NB4 (cell line): ENCODE results near the gene FUS.
"Not testable (repeated sequence)": the region's sequence is repeated elsewhere in the genome, so short reads cannot be mapped to it uniquely, and the experiment has no call there.

Experiments
- DNase-seq: peaks from one replicate; pipeline ENCODE4 v3.0.0; 2010; ENCODE audit warnings: low read depth
- H3K4me3 ChIP-seq: one replicate; pipeline ENCODE4 v1.5.1; 2011; ENCODE audit warnings: mild to moderate bottlenecking, low read depth, low read length, moderate library complexity
- MYC ChIP-seq: IDR thresholded peaks from 2 replicates; pipeline ENCODE4 v1.6.1; 2011; ENCODE audit warnings: low read depth, low read length
- POLR2A ChIP-seq: IDR thresholded peaks from 2 replicates; pipeline ENCODE4 v1.6.1; 2011; ENCODE audit warnings: mild to moderate bottlenecking; ENCODE audit not compliant: insufficient read length; ENCODE audit errors: extremely low read depth
- TF ChIP-seq, protein P1 (sequence below): IDR thresholded peaks from one replicate; pipeline ENCODE4 v1.5.1; 2012; ENCODE audit warnings: low read depth, low read length
- TF ChIP-seq, protein P2 (sequence below): IDR thresholded peaks from 2 replicates; pipeline ENCODE4 v1.6.1; 2011; ENCODE audit warnings: low read depth, low read length

The FUS gene

DNA sequence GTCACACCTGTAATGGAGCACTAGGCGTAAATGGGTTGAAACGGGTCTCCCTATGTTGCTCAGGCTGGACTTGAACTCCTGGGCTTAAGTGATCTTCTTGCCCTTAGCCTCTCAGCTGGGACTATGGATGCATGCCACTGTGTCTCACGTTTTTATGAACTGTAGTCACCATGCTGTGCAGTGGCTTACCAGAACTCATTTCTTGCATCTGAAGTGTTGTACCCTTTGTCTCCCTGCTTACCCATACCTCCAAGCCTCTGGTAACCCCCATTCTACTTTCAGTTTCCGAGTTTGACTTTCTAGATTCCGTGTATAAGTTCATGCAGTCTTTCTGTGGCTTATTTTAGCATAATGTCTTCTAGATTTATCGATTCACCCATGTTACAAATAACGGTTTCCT, 15.0 kb downstream of the FUS start:
- H3K4me3 ChIP-seq, result no peak overlapping the region
- DNase-seq, result no peak
- TF ChIP-seq POLR2A (peak; percentile 16), MYC (no peak)
- TF ChIP-seq, protein P1, sequence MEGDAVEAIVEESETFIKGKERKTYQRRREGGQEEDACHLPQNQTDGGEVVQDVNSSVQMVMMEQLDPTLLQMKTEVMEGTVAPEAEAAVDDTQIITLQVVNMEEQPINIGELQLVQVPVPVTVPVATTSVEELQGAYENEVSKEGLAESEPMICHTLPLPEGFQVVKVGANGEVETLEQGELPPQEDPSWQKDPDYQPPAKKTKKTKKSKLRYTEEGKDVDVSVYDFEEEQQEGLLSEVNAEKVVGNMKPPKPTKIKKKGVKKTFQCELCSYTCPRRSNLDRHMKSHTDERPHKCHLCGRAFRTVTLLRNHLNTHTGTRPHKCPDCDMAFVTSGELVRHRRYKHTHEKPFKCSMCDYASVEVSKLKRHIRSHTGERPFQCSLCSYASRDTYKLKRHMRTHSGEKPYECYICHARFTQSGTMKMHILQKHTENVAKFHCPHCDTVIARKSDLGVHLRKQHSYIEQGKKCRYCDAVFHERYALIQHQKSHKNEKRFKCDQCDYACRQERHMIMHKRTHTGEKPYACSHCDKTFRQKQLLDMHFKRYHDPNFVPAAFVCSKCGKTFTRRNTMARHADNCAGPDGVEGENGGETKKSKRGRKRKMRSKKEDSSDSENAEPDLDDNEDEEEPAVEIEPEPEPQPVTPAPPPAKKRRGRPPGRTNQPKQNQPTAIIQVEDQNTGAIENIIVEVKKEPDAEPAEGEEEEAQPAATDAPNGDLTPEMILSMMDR, result no peak

DNA sequence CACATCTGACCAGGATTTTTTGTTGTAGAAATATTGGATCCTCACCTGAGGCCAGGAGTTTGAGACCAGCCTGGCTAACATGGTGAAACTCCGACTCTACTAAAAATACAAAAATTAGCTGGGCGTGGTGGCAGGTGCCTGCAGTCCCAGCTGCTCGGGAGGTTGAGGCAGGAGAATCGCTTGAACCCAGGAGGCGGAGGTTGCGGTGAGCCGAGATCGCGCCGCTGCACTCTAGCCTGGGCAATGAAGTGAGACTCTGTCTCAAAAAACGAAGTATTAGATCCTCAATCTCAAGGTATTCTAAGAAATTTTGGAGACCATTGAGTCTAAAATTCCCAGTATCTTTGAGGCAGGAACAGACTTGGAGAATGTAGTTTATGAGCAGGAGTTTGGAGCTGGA, 15.9 kb downstream of the FUS start:
- not testable (repeated sequence) for DNase-seq, H3K4me3 ChIP-seq

DNA sequence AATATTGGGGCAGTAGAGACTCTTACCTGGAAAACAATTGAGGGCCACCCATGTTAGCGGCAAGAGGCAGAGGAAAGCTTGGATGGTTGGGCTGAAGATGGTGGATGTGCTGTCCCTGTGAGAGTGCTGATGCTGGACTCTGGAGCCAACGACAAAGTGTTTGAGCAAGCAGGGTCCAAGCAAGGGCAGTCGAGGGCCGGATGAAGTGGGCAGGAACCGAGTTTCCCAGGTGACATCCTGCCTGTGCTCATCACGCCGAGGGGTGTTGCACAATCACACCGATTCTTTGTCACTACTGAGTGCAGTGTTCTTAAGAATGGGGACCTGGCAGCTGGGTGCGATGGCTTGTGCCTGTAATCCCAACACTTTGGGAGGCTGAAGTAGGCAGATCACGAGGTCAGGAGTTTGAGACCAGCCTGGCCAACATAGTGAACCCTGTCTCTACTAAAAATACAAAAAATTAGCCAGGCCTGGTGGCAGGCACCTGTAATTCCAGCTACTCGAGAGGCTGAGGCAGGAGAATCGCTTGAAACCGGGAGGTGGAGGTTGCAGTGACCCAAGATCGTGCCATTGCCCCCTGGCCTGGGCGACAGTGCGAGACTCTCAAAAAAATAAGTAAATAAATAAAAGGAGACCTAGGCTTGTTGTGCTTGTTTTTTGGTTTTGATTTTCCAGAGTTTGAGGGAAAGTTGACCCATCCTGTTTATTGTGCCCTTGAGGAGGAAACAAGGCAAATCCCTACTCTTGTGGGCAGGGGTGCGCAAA, 16.6 kb downstream of the FUS start:
- TF ChIP-seq, protein P1, result no peak
- TF ChIP-seq POLR2A (no peak), MYC (no peak)
- TF ChIP-seq, protein P2, sequence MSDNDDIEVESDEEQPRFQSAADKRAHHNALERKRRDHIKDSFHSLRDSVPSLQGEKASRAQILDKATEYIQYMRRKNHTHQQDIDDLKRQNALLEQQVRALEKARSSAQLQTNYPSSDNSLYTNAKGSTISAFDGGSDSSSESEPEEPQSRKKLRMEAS, result no peak
- DNase-seq, result peak; percentile 58
- no peak overlapping the region for H3K4me3 ChIP-seq

DNA sequence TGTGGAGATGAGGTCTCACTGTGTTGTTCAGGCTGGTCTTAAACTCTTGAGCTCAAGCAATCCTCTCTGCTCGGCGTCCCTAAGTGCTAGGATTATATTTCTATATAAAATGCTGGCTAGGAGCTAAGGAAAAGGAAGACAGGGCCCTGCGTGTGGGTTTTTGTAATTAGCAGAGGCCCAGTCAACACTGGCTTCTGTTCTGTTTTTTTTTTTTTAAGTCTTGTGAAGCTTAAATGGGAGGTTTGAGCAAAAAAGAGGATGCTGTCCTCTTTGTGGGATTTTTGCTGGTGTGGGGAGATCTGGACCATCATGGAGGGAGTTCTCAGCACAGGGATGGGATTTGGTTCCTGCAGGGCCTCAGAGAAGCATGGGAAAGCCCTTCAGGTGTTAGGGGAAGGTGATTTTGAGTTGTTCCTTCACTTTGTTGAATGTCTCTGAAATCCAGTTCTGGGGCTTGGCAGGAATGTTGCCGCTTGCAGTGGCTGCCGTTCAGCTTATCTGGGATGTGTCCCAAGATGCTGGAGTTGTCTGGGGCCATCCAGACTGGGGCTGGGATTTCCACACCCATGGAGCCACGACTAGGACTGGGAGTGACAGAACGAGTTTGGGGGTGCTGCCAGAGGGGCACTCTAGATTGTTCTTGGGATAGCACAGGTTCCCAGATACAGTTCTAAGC, 18.4 kb downstream of the FUS start:
- H3K4me3 ChIP-seq, result no peak overlapping the region
- TF ChIP-seq, protein P2, result no peak
- TF ChIP-seq, protein P1, result no peak
- no peak for TF ChIP-seq POLR2A
- TF ChIP-seq MYC, result no peak
- DNase-seq, result no peak

DNA sequence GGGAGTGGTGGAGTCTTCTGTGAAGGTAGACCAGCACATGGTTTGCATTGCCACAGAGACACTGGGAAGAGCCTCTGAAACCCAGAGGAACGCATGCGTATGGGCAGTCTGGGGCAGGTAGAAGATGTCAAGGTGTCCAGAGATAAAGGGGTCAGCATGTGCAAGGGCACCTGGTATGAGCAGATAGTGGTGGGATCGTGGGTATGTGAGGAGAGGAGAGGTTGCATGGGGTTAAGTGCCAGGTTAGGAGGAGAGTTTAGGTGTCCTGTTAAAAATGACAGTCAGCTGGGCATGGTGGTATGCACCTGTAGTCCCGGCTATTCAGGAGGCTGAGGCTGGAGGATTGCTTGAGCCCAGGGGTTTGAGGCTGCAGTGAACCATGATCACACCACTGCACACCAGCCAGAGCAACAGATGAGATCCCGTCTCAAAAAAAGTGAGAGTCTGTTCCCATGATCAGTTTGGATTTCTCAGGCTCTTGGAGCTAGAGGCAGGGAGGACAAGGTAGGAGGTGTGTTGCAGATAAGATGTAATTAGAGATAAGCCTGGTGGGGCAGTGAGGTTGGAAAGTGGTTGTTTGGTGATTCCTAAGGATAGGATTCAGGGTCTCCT, 19.6 kb downstream of the FUS start:
- no peak overlapping the region for H3K4me3 ChIP-seq
- DNase-seq, result no peak
- TF ChIP-seq POLR2A (no peak), MYC (no peak)
- TF ChIP-seq, protein P1, result no peak
- TF ChIP-seq, protein P2, result no peak

DNA sequence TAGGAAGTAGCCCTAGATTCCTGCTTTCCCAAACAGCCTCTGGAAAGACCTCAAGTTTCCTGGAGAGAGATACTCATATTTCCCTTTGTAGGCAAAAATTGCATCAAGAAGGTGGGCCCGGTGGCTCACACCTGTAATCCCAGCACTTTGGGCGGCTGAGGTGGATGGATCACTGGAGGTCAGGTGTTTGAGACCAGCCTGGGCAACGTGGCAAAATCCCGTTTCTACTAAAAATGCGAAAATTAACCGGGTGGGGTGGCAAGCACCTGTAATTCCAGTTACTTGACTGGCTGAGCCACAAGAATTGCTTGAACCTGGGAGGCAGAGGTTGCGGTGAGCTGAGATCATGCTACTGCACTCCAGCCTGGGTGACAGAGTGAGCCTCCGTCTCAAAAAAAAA, 20.2 kb downstream of the FUS start:
- not testable (repeated sequence) for DNase-seq, H3K4me3 ChIP-seq
